ENCODE data around the gene KCNIP1.

GRCh38 chr5:170510126-170510525 is 6.3 kb downstream of the KCNIP1 start:
- no peak for TF ChIP-seq CTCF (IDR thresholded peaks at IDR 0.05)
- TF ChIP-seq EP300 (IDR thresholded peaks at IDR 0.05): no peak
- TF ChIP-seq POLR2A (IDR thresholded peaks at IDR 0.05): no peak
